Spinal cord (tissue), 10 donors: ENCODE measurements around the gene GP1BA. TPM values are rescaled to one million over a fixed set of nuclear protein-coding genes. Genes with fewer than 3 reads are reported as not detected.
"Not testable (repeated sequence)": the region's sequence is repeated elsewhere in the genome, so short reads cannot be mapped to it uniquely, and the experiment has no call there.

Source experiments
- DNase-seq, 6 donors: peaks; one replicate each; pipeline versions ENCODE4 v3.0.0 to v3.0.0-alpha.2; 2013 to 2015; ENCODE audit warnings: low spot score in 6 of 6, low read depth in 4 of 6
- H3K27ac ChIP-seq: one replicate; pipeline ENCODE4 v1.5.1; 2013; ENCODE audit warnings: low read depth, low read length, control low read depth
- H3K27me3 ChIP-seq: one replicate; pipeline ENCODE4 v1.6.1; 2013; ENCODE audit warnings: low read length; ENCODE audit not compliant: control insufficient read depth, insufficient read depth
- H3K36me3 ChIP-seq: one replicate; pipeline ENCODE4 v1.6.1; 2013; ENCODE audit warnings: low read length; ENCODE audit not compliant: control insufficient read depth, insufficient read depth
- H3K4me1 ChIP-seq: one replicate; pipeline ENCODE4 v1.6.1; 2013; ENCODE audit warnings: low read length; ENCODE audit not compliant: control insufficient read depth, insufficient read depth
- H3K4me3 ChIP-seq: one replicate; pipeline ENCODE4 v1.5.1; 2013; ENCODE audit warnings: low read depth, low read length, control low read depth
- H3K9me3 ChIP-seq: one replicate; pipeline ENCODE4 v1.6.1; 2013; ENCODE audit warnings: low read length; ENCODE audit not compliant: control insufficient read depth, insufficient read depth
- WGBS: methylation state at CpG from one replicate; pipeline ENCODE4 v1.1.5; 2013; ENCODE audit warnings: missing lambda C conversion rate; ENCODE audit not compliant: insufficient coverage; 5-methylcytosine and 5-hydroxymethylcytosine counted together
- polyA plus RNA-seq, 2 donors: library from polyadenylated mRNA; unstranded; fragments of 120-200 nt; gene quantifications; one replicate each; pipeline ENCODE4 v1.2.1, GENCODE V29; 2013; ENCODE audit not compliant: insufficient read length in 2 of 2
- total RNA-seq, 2 donors: library from RNA; depleted of rRNA in 1 of 2; stranded (reverse); fragments of 120-200 nt in 1 of 2; fragments of >200 nt in 1 of 2; gene quantifications; one replicate each; pipeline versions ENCODE4 v1.2.3 to v1.2.4, GENCODE V29; 2013 to 2014
- donor health status: healthy.

GP1BA gene
- total and polyA plus RNA-seq, 4 donors = 0.06 to 1.6 (median 0.57) TPM; not detected in 1

DNA sequence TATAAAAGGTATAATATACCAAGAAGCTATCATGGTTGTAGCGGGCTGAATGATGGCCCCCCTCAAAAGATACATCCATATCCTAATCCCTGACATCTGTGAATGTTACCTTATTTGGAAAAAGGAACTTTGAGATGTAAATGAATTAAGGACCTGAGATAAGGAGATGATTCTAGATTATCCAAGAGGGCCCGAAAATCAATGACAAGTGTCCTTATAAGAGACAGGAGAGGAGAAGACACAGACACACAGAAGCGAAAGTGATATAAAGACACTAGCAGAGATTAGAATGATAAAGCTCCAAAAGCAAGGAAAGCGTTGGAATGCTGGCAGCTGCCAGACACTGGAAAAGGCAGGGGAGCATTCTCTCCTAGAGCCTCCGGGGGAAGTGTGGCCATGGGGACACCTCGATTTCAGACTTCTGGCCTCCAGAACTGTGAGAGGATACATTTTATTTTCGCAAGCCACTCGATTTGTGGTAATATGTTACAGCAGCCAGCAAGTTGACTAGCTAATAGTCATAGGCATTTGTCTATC is 12.5 kb upstream of the GP1BA start:
- Histone ChIP-seq H3K4me3 (no peak overlapping the region), H3K27me3 (no peaks in the 10 kb centered on the region), H3K9me3 (no peaks in the 10 kb centered on the region), H3K27ac (no peak overlapping the region), H3K36me3 (no peaks in the 10 kb centered on the region), H3K4me1 (no peaks in the 10 kb centered on the region)
- no peak for DNase-seq
- WGBS = 65% methylated on average over 4 of the region's 8 CpGs

DNA sequence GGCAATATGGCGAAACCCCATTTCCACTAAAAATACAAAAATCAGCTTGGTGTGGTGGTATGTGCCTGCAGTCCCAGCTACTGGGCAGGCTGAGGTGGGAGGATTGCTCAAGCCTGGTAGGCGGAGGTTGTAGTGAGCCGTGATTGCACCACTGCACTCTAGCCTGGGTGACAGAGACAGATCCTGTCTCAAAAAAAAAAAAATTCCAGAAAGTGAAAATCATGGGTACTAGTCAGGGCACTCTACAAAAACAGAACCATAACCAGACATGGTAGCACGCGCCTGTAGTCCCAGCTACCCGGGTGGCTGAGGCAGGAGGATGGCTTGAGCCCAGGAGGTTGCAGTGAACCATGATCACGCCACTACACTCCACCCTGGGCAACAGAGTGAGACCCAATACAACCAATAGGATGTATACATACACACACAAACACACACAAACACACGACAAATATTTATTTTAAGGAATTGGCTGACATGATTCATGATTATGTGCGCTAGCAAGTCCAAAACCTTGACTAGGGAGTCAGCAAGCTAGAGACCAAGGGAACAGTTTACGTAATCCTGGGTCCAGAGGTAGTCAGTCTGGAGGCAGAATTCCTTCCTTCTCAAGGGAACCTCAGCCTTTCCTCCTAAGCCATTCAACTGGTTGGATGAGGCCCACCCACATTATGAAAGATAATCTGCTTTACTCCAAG is 11.6 kb upstream of the GP1BA start:
- WGBS = 90% methylated on average over 2 of the region's 10 CpGs
- no peak overlapping the region for H3K27ac ChIP-seq
- H3K9me3 ChIP-seq = no peaks in the 10 kb centered on the region
- H3K4me1 ChIP-seq = no peaks in the 10 kb centered on the region
- H3K36me3 ChIP-seq = no peaks in the 10 kb centered on the region
- DNase-seq = no peak
- H3K4me3 ChIP-seq = no peak overlapping the region
- no peaks in the 10 kb centered on the region for H3K27me3 ChIP-seq

DNA sequence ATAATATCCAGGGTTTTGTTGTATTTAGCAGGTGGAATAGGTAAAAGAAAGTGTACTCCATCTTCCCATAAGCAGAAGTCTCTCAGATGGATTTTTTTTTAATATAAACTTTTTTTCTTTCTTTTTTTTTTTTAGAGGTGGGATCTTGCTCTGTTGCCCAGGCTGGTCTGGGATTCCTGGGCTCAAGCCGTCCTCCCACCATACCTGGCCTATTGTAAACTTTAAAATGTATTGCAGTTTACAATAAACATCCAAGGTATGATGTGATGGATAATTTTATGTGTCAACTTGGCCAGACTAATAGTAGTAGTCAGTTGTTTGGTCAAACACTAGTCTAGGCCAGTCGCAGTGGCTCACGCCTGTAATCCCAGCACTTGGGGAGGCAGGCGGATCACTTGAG is 10.8 kb upstream of the GP1BA start:
- Histone ChIP-seq H3K27me3 (no peaks in the 10 kb centered on the region), H3K9me3 (no peaks in the 10 kb centered on the region), H3K4me1 (no peaks in the 10 kb centered on the region), H3K36me3 (no peaks in the 10 kb centered on the region), H3K27ac (no peak overlapping the region), H3K4me3 (no peak overlapping the region)
- no peak for DNase-seq
- no CpG with 5 or more reads among the region's 4 CpGs for WGBS

DNA sequence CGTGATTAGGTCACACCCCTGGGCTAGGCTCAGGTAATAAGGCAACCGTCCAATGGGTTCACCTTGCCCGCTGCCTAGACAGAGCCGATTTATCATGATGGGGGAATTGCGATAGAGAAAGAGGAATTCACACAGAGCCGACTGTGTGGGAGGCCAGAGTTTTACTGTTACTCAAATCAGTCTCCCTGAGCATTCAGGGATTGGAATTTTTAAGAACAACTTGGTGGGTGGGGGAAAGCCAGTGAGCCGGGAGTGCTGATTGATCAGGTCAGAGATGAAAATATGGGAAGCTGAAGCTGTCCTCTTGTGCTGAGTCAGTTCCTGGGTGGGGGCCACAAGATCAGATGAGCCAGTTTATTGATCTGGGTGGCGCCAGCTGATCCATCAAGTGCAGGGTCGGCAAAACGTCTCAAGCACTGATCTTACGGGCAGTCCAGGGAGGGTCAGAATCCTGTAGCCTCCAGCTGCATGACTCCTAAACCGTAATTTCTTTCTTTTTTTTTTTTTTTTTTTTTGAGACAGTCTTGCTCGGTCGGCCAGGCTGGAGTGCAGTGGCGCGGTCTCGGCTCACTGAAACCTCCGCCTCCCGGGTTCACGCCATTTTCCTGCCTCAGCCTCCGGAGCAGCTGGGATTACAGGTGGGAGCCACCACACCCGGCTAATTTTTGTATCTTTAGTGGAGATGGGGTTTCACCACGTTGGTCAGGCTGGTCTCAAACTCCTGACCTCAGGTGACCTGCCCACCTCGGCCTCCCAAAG is 5.3 kb upstream of the GP1BA start:
- not testable (repeated sequence) for H3K36me3 ChIP-seq, H3K4me3 ChIP-seq, DNase-seq, H3K4me1 ChIP-seq, H3K27me3 ChIP-seq, H3K27ac ChIP-seq, H3K9me3 ChIP-seq
- 91% methylated on average over 22 of the region's 24 CpGs for WGBS

DNA sequence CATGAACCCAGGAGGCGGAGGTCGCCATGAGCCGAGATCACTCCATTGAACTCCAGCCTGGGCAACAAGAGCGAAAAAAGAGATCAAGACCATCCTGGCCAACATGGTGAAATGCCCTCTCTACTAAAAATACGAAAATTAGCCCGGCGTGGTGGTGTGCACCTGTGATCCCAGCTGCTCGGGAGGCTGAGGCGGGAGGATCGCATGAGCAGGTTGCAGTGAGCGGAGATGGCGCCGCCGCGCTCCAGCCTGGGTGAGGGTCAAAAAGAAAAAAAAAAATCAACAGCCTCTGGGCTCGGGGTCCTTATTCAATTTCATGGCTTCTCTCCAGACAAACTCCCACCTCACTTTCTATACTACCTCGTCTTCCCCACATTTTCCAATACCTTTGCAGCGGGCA is 3.2 kb upstream of the GP1BA start:
- no peaks in the 10 kb centered on the region for H3K9me3 ChIP-seq
- 92% methylated on average over 17 of the region's 18 CpGs for WGBS
- H3K27me3 ChIP-seq = no peaks in the 10 kb centered on the region
- peaks cover 3% of the 10 kb centered on the region for H3K36me3 ChIP-seq
- no peak for DNase-seq
- H3K27ac ChIP-seq = no peak overlapping the region
- peaks cover under 1% of the 10 kb centered on the region for H3K4me1 ChIP-seq
- H3K4me3 ChIP-seq = no peak overlapping the region

DNA sequence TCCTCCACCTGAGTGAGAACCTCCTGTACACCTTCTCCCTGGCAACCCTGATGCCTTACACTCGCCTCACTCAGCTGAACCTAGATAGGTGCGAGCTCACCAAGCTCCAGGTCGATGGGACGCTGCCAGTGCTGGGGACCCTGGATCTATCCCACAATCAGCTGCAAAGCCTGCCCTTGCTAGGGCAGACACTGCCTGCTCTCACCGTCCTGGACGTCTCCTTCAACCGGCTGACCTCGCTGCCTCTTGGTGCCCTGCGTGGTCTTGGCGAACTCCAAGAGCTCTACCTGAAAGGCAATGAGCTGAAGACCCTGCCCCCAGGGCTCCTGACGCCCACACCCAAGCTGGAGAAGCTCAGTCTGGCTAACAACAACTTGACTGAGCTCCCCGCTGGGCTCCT is 679 bp downstream of the GP1BA start:
- Histone ChIP-seq H3K4me1 (peaks cover 8% of the 10 kb centered on the region), H3K27ac (no peak overlapping the region), H3K36me3 (peaks cover 32% of the 10 kb centered on the region), H3K9me3 (no peaks in the 10 kb centered on the region), H3K27me3 (no peaks in the 10 kb centered on the region), H3K4me3 (no peak overlapping the region)
- DNase-seq = no peak
- 91% methylated on average over 12 of the region's 12 CpGs for WGBS

DNA sequence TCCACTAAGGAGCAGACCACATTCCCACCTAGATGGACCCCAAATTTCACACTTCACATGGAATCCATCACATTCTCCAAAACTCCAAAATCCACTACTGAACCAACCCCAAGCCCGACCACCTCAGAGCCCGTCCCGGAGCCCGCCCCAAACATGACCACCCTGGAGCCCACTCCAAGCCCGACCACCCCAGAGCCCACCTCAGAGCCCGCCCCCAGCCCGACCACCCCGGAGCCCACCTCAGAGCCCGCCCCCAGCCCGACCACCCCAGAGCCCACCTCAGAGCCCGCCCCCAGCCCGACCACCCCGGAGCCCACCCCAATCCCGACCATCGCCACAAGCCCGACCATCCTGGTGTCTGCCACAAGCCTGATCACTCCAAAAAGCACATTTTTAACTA is 1.6 kb downstream of the GP1BA start:
- WGBS = 87% methylated on average over 9 of the region's 16 CpGs
- Histone ChIP-seq H3K27me3 (no peaks in the 10 kb centered on the region), H3K4me1 (peaks cover 17% of the 10 kb centered on the region), H3K27ac (no peak overlapping the region), H3K4me3 (no peak overlapping the region), H3K9me3 (no peaks in the 10 kb centered on the region), H3K36me3 (peaks cover 41% of the 10 kb centered on the region)
- no peak for DNase-seq

DNA sequence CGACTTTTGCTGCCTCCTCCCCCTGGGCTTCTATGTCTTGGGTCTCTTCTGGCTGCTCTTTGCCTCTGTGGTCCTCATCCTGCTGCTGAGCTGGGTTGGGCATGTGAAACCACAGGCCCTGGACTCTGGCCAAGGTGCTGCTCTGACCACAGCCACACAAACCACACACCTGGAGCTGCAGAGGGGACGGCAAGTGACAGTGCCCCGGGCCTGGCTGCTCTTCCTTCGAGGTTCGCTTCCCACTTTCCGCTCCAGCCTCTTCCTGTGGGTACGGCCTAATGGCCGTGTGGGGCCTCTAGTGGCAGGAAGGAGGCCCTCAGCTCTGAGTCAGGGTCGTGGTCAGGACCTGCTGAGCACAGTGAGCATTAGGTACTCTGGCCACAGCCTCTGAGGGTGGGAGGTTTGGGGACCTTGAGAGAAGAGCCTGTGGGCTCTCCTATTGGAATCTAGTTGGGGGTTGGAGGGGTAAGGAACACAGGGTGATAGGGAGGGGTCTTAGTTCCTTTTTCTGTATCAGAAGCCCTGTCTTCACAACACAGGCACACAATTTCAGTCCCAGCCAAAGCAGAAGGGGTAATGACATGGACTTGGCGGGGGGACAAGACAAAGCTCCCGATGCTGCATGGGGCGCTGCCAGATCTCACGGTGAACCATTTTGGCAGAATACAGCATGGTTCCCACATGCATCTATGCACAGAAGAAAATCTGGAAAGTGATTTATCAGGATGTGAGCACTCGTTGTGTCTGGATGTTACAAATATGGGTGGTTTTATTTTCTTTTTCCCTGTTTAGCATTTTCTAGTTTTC is 2.3 kb downstream of the GP1BA start:
- no peak overlapping the region for H3K27ac ChIP-seq
- DNase-seq = peak in 2 of 6 donors; percentile 49 to 87
- 33% methylated on average over 13 of the region's 14 CpGs for WGBS
- peaks cover 43% of the 10 kb centered on the region for H3K36me3 ChIP-seq
- H3K27me3 ChIP-seq = no peaks in the 10 kb centered on the region
- no peak overlapping the region for H3K4me3 ChIP-seq
- H3K4me1 ChIP-seq = peaks cover 24% of the 10 kb centered on the region
- H3K9me3 ChIP-seq = no peaks in the 10 kb centered on the region

DNA sequence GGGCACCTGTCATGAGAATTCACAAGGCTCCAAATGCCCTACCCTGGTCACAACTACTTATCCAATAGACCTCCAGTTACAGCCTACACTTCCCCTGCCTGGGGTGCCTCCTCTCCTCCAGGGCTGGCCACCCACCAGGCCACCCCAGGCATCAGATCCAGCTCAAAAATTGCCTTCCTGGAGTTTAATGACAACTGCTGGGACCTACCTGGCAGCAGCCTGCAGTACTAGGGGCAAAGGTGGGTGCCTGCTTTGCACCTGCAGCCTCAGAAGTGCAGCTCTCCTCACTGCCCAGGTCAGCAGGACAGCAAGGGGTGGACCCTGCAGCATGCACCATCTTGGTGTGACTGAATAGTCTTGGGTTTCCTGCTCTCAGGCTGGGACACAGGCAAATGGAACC is 3.6 kb downstream of the GP1BA start:
- Histone ChIP-seq H3K4me3 (no peak overlapping the region), H3K27ac (no peak overlapping the region)
- DNase-seq = no peak

More for the DNA sequence above, 3.6 kb downstream of the GP1BA start:
- no peaks in the 10 kb centered on the region for H3K9me3 ChIP-seq
- H3K36me3 ChIP-seq = peaks cover 43% of the 10 kb centered on the region
- H3K27me3 ChIP-seq = no peaks in the 10 kb centered on the region
- H3K4me1 ChIP-seq = peaks cover 27% of the 10 kb centered on the region
